Measurements from ENCODE around the gene CLIP2. TPM values are rescaled to one million over a fixed set of nuclear protein-coding genes. Genes with fewer than 3 reads are reported as not detected.
"Not testable (repeated sequence)": the region's sequence is repeated elsewhere in the genome, so short reads cannot be mapped to it uniquely, and the experiment has no call there.

CLIP2 gene
- total RNA-seq, 1 donor from 2014 or later: 21.9 TPM

- Histone ChIP-seq H3K27ac (ENCODE audit: low read depth, low read length) (no peak overlapping the region), H3K27me3 (ENCODE audit: control insufficient read depth in 3 of 3, insufficient read depth in 3 of 3, low read length in 3 of 3) (peaks cover 0 to 13% (median 4%) of the 10 kb centered on the region in 3 donors)
These were observed 18.7 kb downstream of the CLIP2 start for GRCh38 chr7:74307738-74308505.

GRCh38 chr7:74309181-74309580 lies 20.0 kb downstream of the CLIP2 start:
- Histone ChIP-seq H3K27ac (ENCODE audit: low read depth, low read length) (no peak overlapping the region), H3K9ac (ENCODE audit: low read depth in 1 of 3, low read length in 3 of 3) (no peak overlapping the region), H3K9me3 (ENCODE audit: control insufficient read depth in 3 of 3, low read length in 3 of 3) (no peaks in the 10 kb centered on the region), H3K4me1 (ENCODE audit: control insufficient read depth in 3 of 3, insufficient read depth in 3 of 3, low read length in 3 of 3) (peaks cover 13 to 16% (median 15%) of the 10 kb centered on the region in 3 donors), H3K4me3 (ENCODE audit: low read length in 3 of 3) (no peak overlapping the region), H3K27me3 (ENCODE audit: control insufficient read depth in 3 of 3, insufficient read depth in 3 of 3, low read length in 3 of 3) (peaks cover 0 to 13% (median 4%) of the 10 kb centered on the region in 3 donors), H3K36me3 (ENCODE audit: control insufficient read depth in 3 of 3, insufficient read depth in 3 of 3, low read length in 3 of 3) (no peaks in the 10 kb centered on the region)

More at GRCh38 chr7:74307738-74308505, 18.7 kb downstream of the CLIP2 start:
- Histone ChIP-seq H3K36me3 (ENCODE audit: control insufficient read depth in 3 of 3, insufficient read depth in 3 of 3, low read length in 3 of 3) (no peaks in the 10 kb centered on the region), H3K9me3 (ENCODE audit: control insufficient read depth in 3 of 3, low read length in 3 of 3) (no peaks in the 10 kb centered on the region), H3K9ac (ENCODE audit: low read depth in 1 of 3, low read length in 3 of 3) (no peak overlapping the region), H3K4me1 (ENCODE audit: control insufficient read depth in 3 of 3, insufficient read depth in 3 of 3, low read length in 3 of 3) (peaks cover 13 to 16% (median 15%) of the 10 kb centered on the region in 3 donors), H3K4me3 (ENCODE audit: low read length in 3 of 3) (no peak overlapping the region)

- H3K27ac ChIP-seq (ENCODE audit: low read depth, low read length): no peak overlapping the region
- no peaks in the 10 kb centered on the region for H3K36me3 ChIP-seq (ENCODE audit: control insufficient read depth in 3 of 3, insufficient read depth in 3 of 3, low read length in 3 of 3)
These were observed 22.1 kb downstream of the CLIP2 start for GRCh38 chr7:74311305-74311744.

GRCh38 chr7:74312418-74313028 lies 23.3 kb downstream of the CLIP2 start:
- H3K27ac ChIP-seq (ENCODE audit: low read depth, low read length): no peak overlapping the region
- peaks cover 0 to 2% (median 0%) of the 10 kb centered on the region in 3 donors for H3K36me3 ChIP-seq (ENCODE audit: control insufficient read depth in 3 of 3, insufficient read depth in 3 of 3, low read length in 3 of 3)

More at GRCh38 chr7:74311305-74311744, 22.1 kb downstream of the CLIP2 start:
- Histone ChIP-seq H3K27me3 (ENCODE audit: control insufficient read depth in 3 of 3, insufficient read depth in 3 of 3, low read length in 3 of 3) (peaks cover 0 to 10% (median 4%) of the 10 kb centered on the region in 3 donors), H3K4me1 (ENCODE audit: control insufficient read depth in 3 of 3, insufficient read depth in 3 of 3, low read length in 3 of 3) (peaks cover 9 to 11% (median 10%) of the 10 kb centered on the region in 3 donors), H3K9ac (ENCODE audit: low read depth in 1 of 3, low read length in 3 of 3) (no peak overlapping the region), H3K4me3 (ENCODE audit: low read length in 3 of 3) (no peak overlapping the region), H3K9me3 (ENCODE audit: control insufficient read depth in 3 of 3, low read length in 3 of 3) (no peaks in the 10 kb centered on the region)

GRCh38 chr7:74315891-74316290 lies 26.7 kb downstream of the CLIP2 start:
- not testable (repeated sequence) for H3K4me3 ChIP-seq (ENCODE audit: low read length in 3 of 3); H3K4me1 ChIP-seq (ENCODE audit: control insufficient read depth in 3 of 3, insufficient read depth in 3 of 3, low read length in 3 of 3); H3K27ac ChIP-seq (ENCODE audit: low read depth, low read length); H3K9ac ChIP-seq (ENCODE audit: low read depth in 1 of 3, low read length in 3 of 3); H3K36me3 ChIP-seq (ENCODE audit: control insufficient read depth in 3 of 3, insufficient read depth in 3 of 3, low read length in 3 of 3); H3K9me3 ChIP-seq (ENCODE audit: control insufficient read depth in 3 of 3, low read length in 3 of 3); H3K27me3 ChIP-seq (ENCODE audit: control insufficient read depth in 3 of 3, insufficient read depth in 3 of 3, low read length in 3 of 3)

More at GRCh38 chr7:74312418-74313028, 23.3 kb downstream of the CLIP2 start:
- Histone ChIP-seq H3K4me3 (ENCODE audit: low read length in 3 of 3) (no peak overlapping the region), H3K27me3 (ENCODE audit: control insufficient read depth in 3 of 3, insufficient read depth in 3 of 3, low read length in 3 of 3) (no peaks in the 10 kb centered on the region), H3K9ac (ENCODE audit: low read depth in 1 of 3, low read length in 3 of 3) (no peak overlapping the region), H3K9me3 (ENCODE audit: control insufficient read depth in 3 of 3, low read length in 3 of 3) (no peaks in the 10 kb centered on the region), H3K4me1 (ENCODE audit: control insufficient read depth in 3 of 3, insufficient read depth in 3 of 3, low read length in 3 of 3) (no peaks in the 10 kb centered on the region)

GRCh38 chr7:74317146-74317782 lies 28.1 kb downstream of the CLIP2 start:
- Histone ChIP-seq H3K27ac (ENCODE audit: low read depth, low read length) (no peak overlapping the region), H3K4me1 (ENCODE audit: control insufficient read depth in 3 of 3, insufficient read depth in 3 of 3, low read length in 3 of 3) (no peaks in the 10 kb centered on the region), H3K27me3 (ENCODE audit: control insufficient read depth in 3 of 3, insufficient read depth in 3 of 3, low read length in 3 of 3) (no peaks in the 10 kb centered on the region), H3K36me3 (ENCODE audit: control insufficient read depth in 3 of 3, insufficient read depth in 3 of 3, low read length in 3 of 3) (peaks cover 0 to 2% (median 0%) of the 10 kb centered on the region in 3 donors), H3K9me3 (ENCODE audit: control insufficient read depth in 3 of 3, low read length in 3 of 3) (no peaks in the 10 kb centered on the region), H3K9ac (ENCODE audit: low read depth in 1 of 3, low read length in 3 of 3) (no peak overlapping the region), H3K4me3 (ENCODE audit: low read length in 3 of 3) (no peak overlapping the region)

GRCh38 chr7:74318043-74318442 lies 28.8 kb downstream of the CLIP2 start:
- H3K9ac ChIP-seq (ENCODE audit: low read depth in 1 of 3, low read length in 3 of 3): no peak overlapping the region
- H3K4me3 ChIP-seq (ENCODE audit: low read length in 3 of 3): no peak overlapping the region
- no peak overlapping the region for H3K27ac ChIP-seq (ENCODE audit: low read depth, low read length)
- no peaks in the 10 kb centered on the region for H3K9me3 ChIP-seq (ENCODE audit: control insufficient read depth in 3 of 3, low read length in 3 of 3)
- H3K27me3 ChIP-seq (ENCODE audit: control insufficient read depth in 3 of 3, insufficient read depth in 3 of 3, low read length in 3 of 3): no peaks in the 10 kb centered on the region
- no peaks in the 10 kb centered on the region for H3K4me1 ChIP-seq (ENCODE audit: control insufficient read depth in 3 of 3, insufficient read depth in 3 of 3, low read length in 3 of 3)
- peaks cover 0 to 2% (median 0%) of the 10 kb centered on the region in 3 donors for H3K36me3 ChIP-seq (ENCODE audit: control insufficient read depth in 3 of 3, insufficient read depth in 3 of 3, low read length in 3 of 3)

- H3K4me1 ChIP-seq (ENCODE audit: control insufficient read depth in 3 of 3, insufficient read depth in 3 of 3, low read length in 3 of 3): no peaks in the 10 kb centered on the region
- H3K9ac ChIP-seq (ENCODE audit: low read depth in 1 of 3, low read length in 3 of 3): no peak overlapping the region
- H3K36me3 ChIP-seq (ENCODE audit: control insufficient read depth in 3 of 3, insufficient read depth in 3 of 3, low read length in 3 of 3): peaks cover 0 to 2% (median 0%) of the 10 kb centered on the region in 3 donors
- H3K4me3 ChIP-seq (ENCODE audit: low read length in 3 of 3): no peak overlapping the region
- no peaks in the 10 kb centered on the region for H3K9me3 ChIP-seq (ENCODE audit: control insufficient read depth in 3 of 3, low read length in 3 of 3)
- no peaks in the 10 kb centered on the region for H3K27me3 ChIP-seq (ENCODE audit: control insufficient read depth in 3 of 3, insufficient read depth in 3 of 3, low read length in 3 of 3)
- no peak overlapping the region for H3K27ac ChIP-seq (ENCODE audit: low read depth, low read length)
These were observed 31.5 kb downstream of the CLIP2 start for GRCh38 chr7:74320645-74321221.

- H3K36me3 ChIP-seq (ENCODE audit: control insufficient read depth in 3 of 3, insufficient read depth in 3 of 3, low read length in 3 of 3); H3K9me3 ChIP-seq (ENCODE audit: control insufficient read depth in 3 of 3, low read length in 3 of 3); H3K4me1 ChIP-seq (ENCODE audit: control insufficient read depth in 3 of 3, insufficient read depth in 3 of 3, low read length in 3 of 3); H3K4me3 ChIP-seq (ENCODE audit: low read length in 3 of 3); H3K9ac ChIP-seq (ENCODE audit: low read depth in 1 of 3, low read length in 3 of 3); H3K27me3 ChIP-seq (ENCODE audit: control insufficient read depth in 3 of 3, insufficient read depth in 3 of 3, low read length in 3 of 3); H3K27ac ChIP-seq (ENCODE audit: low read depth, low read length): not testable (repeated sequence)
These were observed 33.7 kb downstream of the CLIP2 start for GRCh38 chr7:74322892-74323291.

Data from skeletal muscle tissue (tissue), 4 donors.